ENCODE results near the gene CCDC14. TPM values are rescaled to one million over a fixed set of nuclear protein-coding genes. Genes with fewer than 3 reads are reported as not detected.

CCDC14 gene
- total RNA-seq, 4 donors from 2014 or later: 7.7 to 28.4 (median 26.8) TPM

GRCh38 chr3:123920868-123921267 lies 40.2 kb downstream of the CCDC14 start:
- Histone ChIP-seq H3K9me3 (peaks cover 0 to 21% (median 15%) of the 10 kb centered on the region in 3 donors), H3K4me1 (no peaks in the 10 kb centered on the region), H3K27me3 (no peaks in the 10 kb centered on the region), H3K27ac (no peak overlapping the region), H3K4me3 (no peak overlapping the region), H3K36me3 (peaks cover 0 to 65% (median 0%) of the 10 kb centered on the region in 3 donors)
- DNase-seq: no peak
- intact Hi-C loops (cut with DNase I): no loop called here
- TF ChIP-seq POLR2A (IDR thresholded peaks at IDR 0.05) (no peak), CTCF (IDR thresholded peaks at IDR 0.05) (no peak)

DNA sequence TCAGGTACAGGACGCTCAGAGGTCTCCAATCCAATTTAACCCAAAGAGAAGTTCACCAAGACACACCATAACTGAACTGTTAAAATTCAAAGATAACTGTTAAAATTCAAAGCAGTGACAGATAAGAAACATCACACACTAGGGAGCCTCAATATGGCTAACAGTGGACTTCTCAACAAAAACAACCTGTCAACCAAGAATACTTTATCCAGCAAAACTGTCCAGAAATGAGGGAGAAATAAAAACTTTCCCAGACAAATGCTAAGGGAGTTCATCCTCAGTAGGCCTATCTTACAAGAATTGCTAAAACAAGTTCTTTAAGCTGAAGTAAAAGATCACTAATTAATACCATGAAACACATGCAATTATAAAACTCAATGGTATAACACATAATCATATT lies 40.6 kb downstream of the CCDC14 start:
- no peak overlapping the region for H3K4me3 ChIP-seq
- TF ChIP-seq POLR2A (IDR thresholded peaks at IDR 0.05): no peak
- no peak for TF ChIP-seq CTCF (IDR thresholded peaks at IDR 0.05)
- intact Hi-C loops (cut with DNase I): no loop called here
- no peaks in the 10 kb centered on the region for H3K27me3 ChIP-seq
- H3K4me1 ChIP-seq: no peaks in the 10 kb centered on the region
- 95 to 100% methylated on average over 1 of the region's 1 CpG for WGBS, 2 donors
- H3K27ac ChIP-seq: no peak overlapping the region
- H3K36me3 ChIP-seq: peaks cover 0 to 68% (median 0%) of the 10 kb centered on the region in 3 donors
- no peak for DNase-seq
- peaks cover 0 to 21% (median 15%) of the 10 kb centered on the region in 3 donors for H3K9me3 ChIP-seq

DNA sequence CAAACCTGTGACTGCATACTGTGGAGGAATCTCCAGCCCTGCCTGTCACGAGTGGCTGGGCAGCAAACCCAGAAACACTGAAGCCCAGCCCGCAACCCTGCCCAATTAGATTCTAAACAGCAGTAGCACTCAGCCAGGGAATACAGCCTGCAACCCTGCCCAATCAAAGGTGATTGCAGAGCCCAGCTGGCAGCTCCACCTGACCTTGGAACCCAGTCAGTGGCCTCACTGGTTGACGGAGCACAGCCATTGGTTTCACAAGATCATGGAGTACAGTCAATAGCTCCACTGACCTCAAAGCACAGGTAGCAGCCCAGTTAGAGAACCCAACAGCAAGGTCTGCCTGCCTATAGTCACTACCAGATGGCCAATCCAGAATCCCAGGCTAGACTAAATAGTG lies 41.7 kb downstream of the CCDC14 start:
- WGBS, 2 donors: no CpG with 5 or more reads among the region's 3 CpGs

GRCh38 chr3:123914829-123915228 lies 46.2 kb downstream of the CCDC14 start:
- WGBS, 2 donors: 73 to 74% methylated on average over 5 of the region's 5 CpGs
- H3K4me1 ChIP-seq: no peaks in the 10 kb centered on the region

More for the DNA sequence above, 41.7 kb downstream of the CCDC14 start:
- no peak for DNase-seq
- intact Hi-C loops (cut with DNase I): no loop called here
- H3K4me1 ChIP-seq: no peaks in the 10 kb centered on the region
- peaks cover 0 to 21% (median 15%) of the 10 kb centered on the region in 3 donors for H3K9me3 ChIP-seq
- TF ChIP-seq CTCF (IDR thresholded peaks at IDR 0.05): no peak
- TF ChIP-seq POLR2A (IDR thresholded peaks at IDR 0.05): no peak
- H3K36me3 ChIP-seq: peaks cover 0 to 66% (median 0%) of the 10 kb centered on the region in 3 donors
- H3K4me3 ChIP-seq: no peak overlapping the region
- H3K27ac ChIP-seq: no peak overlapping the region
- no peaks in the 10 kb centered on the region for H3K27me3 ChIP-seq

GRCh38 chr3:123909785-123910184 lies 51.2 kb downstream of the CCDC14 start:
- peaks cover 0 to 4% (median 0%) of the 10 kb centered on the region in 4 donors for H3K27me3 ChIP-seq
- no peak for DNase-seq
- H3K4me1 ChIP-seq: no peaks in the 10 kb centered on the region
- no peaks in the 10 kb centered on the region for H3K9me3 ChIP-seq
- 82 to 85% methylated on average over 2 of the region's 2 CpGs for WGBS, 2 donors
- H3K4me3 ChIP-seq: no peak overlapping the region
- peaks cover 0 to 3% (median 0%) of the 10 kb centered on the region in 3 donors for H3K36me3 ChIP-seq
- H3K27ac ChIP-seq: no peak overlapping the region
- intact Hi-C loops (cut with DNase I): no loop called here
- TF ChIP-seq CTCF (IDR thresholded peaks at IDR 0.05) (no peak), POLR2A (IDR thresholded peaks at IDR 0.05) (no peak)

More at GRCh38 chr3:123914829-123915228, 46.2 kb downstream of the CCDC14 start:
- DNase-seq: no peak
- TF ChIP-seq CTCF (IDR thresholded peaks at IDR 0.05) (no peak), POLR2A (IDR thresholded peaks at IDR 0.05) (no peak)
- Histone ChIP-seq H3K27ac (no peak overlapping the region), H3K4me3 (no peak overlapping the region), H3K36me3 (peaks cover 0 to 33% (median 0%) of the 10 kb centered on the region in 3 donors), H3K9me3 (no peaks in the 10 kb centered on the region), H3K27me3 (no peaks in the 10 kb centered on the region)
- intact Hi-C loops (cut with DNase I): no loop called here

Measured in esophagus squamous epithelium (tissue), 5 donors.